Smooth muscle cell (in vitro differentiated cells): ENCODE results near the gene PTGES2. TPM values are rescaled to one million over a fixed set of nuclear protein-coding genes. Genes with fewer than 3 reads are reported as not detected.

Experiments
- DNase-seq: peaks from one replicate; lab custom pipeline; 2025; ENCODE audit not compliant: unreplicated experiment; lab: John Stamatoyannopoulos, UW
- H2AFZ ChIP-seq: fragments of 200-600 bp; sonication (generic); 2 replicates; pipeline ENCODE4 v1.6.0; 2016; ENCODE audit warnings: antibody characterized with exemption, low read depth, mild to moderate bottlenecking
- H3F3A ChIP-seq: fragments of 200-600 bp; sonication (generic); 2 replicates; pipeline ENCODE4 v1.6.0; 2017; ENCODE audit warnings: antibody characterized with exemption, low read depth
- H3K27ac ChIP-seq: fragments of 200-600 bp; sonication (generic); 2 replicates; pipeline ENCODE4 v1.5.1; 2016; ENCODE audit warnings: low read depth, mild to moderate bottlenecking
- H3K27me3 ChIP-seq: fragments of 200-600 bp; sonication (generic); 2 replicates; pipeline ENCODE4 v1.6.1; 2016; ENCODE audit warnings: low read depth, mild to moderate bottlenecking
- H3K36me3 ChIP-seq: fragments of 200-600 bp; sonication (generic); 2 replicates; pipeline ENCODE4 v1.5.1; 2016; ENCODE audit warnings: low read depth
- H3K4me1 ChIP-seq: fragments of 200-600 bp; sonication (generic); 2 replicates; pipeline ENCODE4 v1.5.1; 2016; ENCODE audit warnings: low read depth
- H3K4me2 ChIP-seq: fragments of 200-600 bp; sonication (generic); 2 replicates; pipeline ENCODE4 v1.6.0; 2016; ENCODE audit warnings: mild to moderate bottlenecking
- H3K4me3 ChIP-seq: fragments of 200-600 bp; sonication (generic); 2 replicates; pipeline ENCODE4 v1.5.1; 2016; ENCODE audit warnings: mild to moderate bottlenecking
- H3K79me2 ChIP-seq: fragments of 200-600 bp; sonication (generic); 2 replicates; pipeline ENCODE4 v1.6.0; 2016; ENCODE audit warnings: low read depth, mild to moderate bottlenecking
- H3K9ac ChIP-seq: fragments of 200-600 bp; sonication (generic); 2 replicates; pipeline ENCODE4 v1.6.0; 2016; ENCODE audit warnings: low read depth
- H3K9me3 ChIP-seq: fragments of 200-600 bp; sonication (generic); replicated peaks from 2 replicates; pipeline ENCODE4 v1.5.1; 2016; ENCODE audit warnings: low read depth
- H4K20me1 ChIP-seq: fragments of 200-600 bp; sonication (generic); 2 replicates; pipeline ENCODE4 v1.6.0; 2016; ENCODE audit warnings: low read depth
- CTCF ChIP-seq: fragments of 200-600 bp; sonication (generic); IDR thresholded peaks from 2 replicates; pipeline ENCODE4 v1.5.1; 2017; ENCODE audit warnings: borderline replicate concordance, mild to moderate bottlenecking, antibody characterized with exemption; ENCODE audit not compliant: insufficient read depth, poor library complexity, severe bottlenecking
- WGBS: methylation state at CpG from one replicate; pipeline ENCODE4 v1.1.7; 2016; ENCODE audit warnings: low lambda C conversion rate; 5-methylcytosine and 5-hydroxymethylcytosine counted together
- polyA plus RNA-seq: library from polyadenylated mRNA; unstranded; fragments of >200 nt; fragmentation: Nextera tagmentation; extraction: Ambion mirVana; gene quantifications from 2 replicates; pipeline ENCODE4 v1.2.1, GENCODE V29; 2016
- total RNA-seq: library from RNA; depleted of rRNA; stranded (reverse); fragments of >200 nt; gene quantifications from 2 replicates; pipeline ENCODE4 v1.2.3, GENCODE V29; 2014

PTGES2 gene
- total and polyA plus RNA-seq, 2 experiments from 2014 or later: 31.5 to 78.6 TPM

- Histone ChIP-seq H3K4me3 (peak overlapping the region; percentile 70), H2AFZ (peak overlapping the region; percentile 38), H3K27ac (peak overlapping the region; percentile 23), H3K4me2 (peak overlapping the region; percentile 92), H3K9ac (peak overlapping the region; percentile 65), H3K36me3 (no peaks in the 10 kb centered on the region), H4K20me1 (peaks cover 11% of the 10 kb centered on the region), H3K79me2 (no peaks in the 10 kb centered on the region), H3F3A (no peaks in the 10 kb centered on the region), H3K27me3 (no peaks in the 10 kb centered on the region), H3K4me1 (no peaks in the 10 kb centered on the region), H3K9me3 (no peaks in the 10 kb centered on the region)
- DNase-seq: no peak
- WGBS: 1% methylated on average over 22 of the region's 23 CpGs
- no peak for TF ChIP-seq CTCF
These were observed 33.1 kb upstream of the PTGES2 start for GRCh38 chr9:128160603-128160987.

- H4K20me1 ChIP-seq: peaks cover 11% of the 10 kb centered on the region
- peak within 1 kb of the TSS; percentile 38 for H2AFZ ChIP-seq
- H3K4me3 ChIP-seq: peak within 1 kb of the TSS; percentile 70
- H3K36me3 ChIP-seq: no peaks in the 10 kb centered on the region
- H3K27me3 ChIP-seq: no peaks in the 10 kb centered on the region
- WGBS: under 1% methylated on average over 75 of the region's 77 CpGs
- DNase-seq: peak; percentile 95
- H3K27ac ChIP-seq: peak within 1 kb of the TSS; percentile 23
- no peaks in the 10 kb centered on the region for H3F3A ChIP-seq
- TF ChIP-seq CTCF: no peak
- H3K4me1 ChIP-seq: no peaks in the 10 kb centered on the region
- H3K9me3 ChIP-seq: no peaks in the 10 kb centered on the region
- peak within 1 kb of the TSS; percentile 92 for H3K4me2 ChIP-seq
- H3K9ac ChIP-seq: peak within 1 kb of the TSS; percentile 65
- H3K79me2 ChIP-seq: no peaks in the 10 kb centered on the region
These were observed 32.5 kb upstream of the PTGES2 start, which contains the start of gene BBLN for GRCh38 chr9:128159784-128160602. Gene BBLN, plus strand, starts transcription at chr9:128160265. Its CDS starts 143 bp downstream, at chr9:128160408.

- Histone ChIP-seq H3K4me3 (peak overlapping the region; percentile 70), H3K27me3 (no peaks in the 10 kb centered on the region), H3K9me3 (no peaks in the 10 kb centered on the region), H3K4me2 (peak overlapping the region; percentile 92), H4K20me1 (peaks cover 6% of the 10 kb centered on the region), H3K79me2 (no peaks in the 10 kb centered on the region), H3K9ac (no peak overlapping the region), H3K27ac (no peak overlapping the region), H2AFZ (no peak overlapping the region), H3F3A (no peaks in the 10 kb centered on the region), H3K4me1 (no peaks in the 10 kb centered on the region), H3K36me3 (no peaks in the 10 kb centered on the region)
- 54% methylated on average over 11 of the region's 11 CpGs for WGBS
- no peak for DNase-seq
- no peak for TF ChIP-seq CTCF
These were observed 31.9 kb upstream of the PTGES2 start for GRCh38 chr9:128159522-128159783.
